Measurements from ENCODE around the gene ZNF345.

The ZNF345 gene

GRCh38 chr19:36916991-36917390 is 66.3 kb downstream of the ZNF345 start:
- DNase-seq (ENCODE audit: low read depth in 2 of 2), result no peak

DNA sequence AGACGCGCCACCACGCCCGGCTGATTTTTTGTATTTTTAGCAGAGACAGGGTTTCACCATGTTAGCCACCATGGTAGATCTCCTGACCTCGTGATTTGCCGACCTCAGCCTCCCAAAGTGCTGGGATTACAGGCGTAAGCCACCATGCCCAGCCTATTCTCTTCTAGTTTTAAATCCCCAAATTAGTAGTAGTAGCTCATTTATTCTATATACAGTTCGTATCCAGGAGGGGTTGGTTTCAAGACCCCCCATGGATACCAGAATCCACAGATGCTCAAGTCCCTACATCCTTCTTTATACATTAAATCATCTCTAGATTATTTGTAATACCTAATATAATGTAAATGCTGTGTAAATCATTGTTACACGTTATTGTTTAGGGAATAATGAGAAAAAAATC is 67.4 kb downstream of the ZNF345 start:
- no peak for DNase-seq (ENCODE audit: low read depth in 2 of 2)
